Left renal cortex interstitium (tissue), 4 donors: ENCODE results near the gene MEFV. TPM values are rescaled to one million over a fixed set of nuclear protein-coding genes. Genes with fewer than 3 reads are reported as not detected.

Experiments used
- DNase-seq, 4 donors: peaks; one replicate each; pipeline ENCODE4 v3.0.0-alpha.2; 2013; ENCODE audit warnings: low read depth in 4 of 4, low spot score in 2 of 4, missing footprints in 1 of 4
- polyA plus RNA-seq, 4 donors: library from polyadenylated mRNA; unstranded; fragments of 120-200 nt; gene quantifications; one replicate each; pipeline ENCODE4 v1.2.1, GENCODE V29; 2013; ENCODE audit not compliant: insufficient read length in 4 of 4

MEFV gene, protein sequence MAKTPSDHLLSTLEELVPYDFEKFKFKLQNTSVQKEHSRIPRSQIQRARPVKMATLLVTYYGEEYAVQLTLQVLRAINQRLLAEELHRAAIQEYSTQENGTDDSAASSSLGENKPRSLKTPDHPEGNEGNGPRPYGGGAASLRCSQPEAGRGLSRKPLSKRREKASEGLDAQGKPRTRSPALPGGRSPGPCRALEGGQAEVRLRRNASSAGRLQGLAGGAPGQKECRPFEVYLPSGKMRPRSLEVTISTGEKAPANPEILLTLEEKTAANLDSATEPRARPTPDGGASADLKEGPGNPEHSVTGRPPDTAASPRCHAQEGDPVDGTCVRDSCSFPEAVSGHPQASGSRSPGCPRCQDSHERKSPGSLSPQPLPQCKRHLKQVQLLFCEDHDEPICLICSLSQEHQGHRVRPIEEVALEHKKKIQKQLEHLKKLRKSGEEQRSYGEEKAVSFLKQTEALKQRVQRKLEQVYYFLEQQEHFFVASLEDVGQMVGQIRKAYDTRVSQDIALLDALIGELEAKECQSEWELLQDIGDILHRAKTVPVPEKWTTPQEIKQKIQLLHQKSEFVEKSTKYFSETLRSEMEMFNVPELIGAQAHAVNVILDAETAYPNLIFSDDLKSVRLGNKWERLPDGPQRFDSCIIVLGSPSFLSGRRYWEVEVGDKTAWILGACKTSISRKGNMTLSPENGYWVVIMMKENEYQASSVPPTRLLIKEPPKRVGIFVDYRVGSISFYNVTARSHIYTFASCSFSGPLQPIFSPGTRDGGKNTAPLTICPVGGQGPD
- under 1 TPM; 0.16 to 0.51 (median 0.29) TPM for polyA plus RNA-seq

DNA sequence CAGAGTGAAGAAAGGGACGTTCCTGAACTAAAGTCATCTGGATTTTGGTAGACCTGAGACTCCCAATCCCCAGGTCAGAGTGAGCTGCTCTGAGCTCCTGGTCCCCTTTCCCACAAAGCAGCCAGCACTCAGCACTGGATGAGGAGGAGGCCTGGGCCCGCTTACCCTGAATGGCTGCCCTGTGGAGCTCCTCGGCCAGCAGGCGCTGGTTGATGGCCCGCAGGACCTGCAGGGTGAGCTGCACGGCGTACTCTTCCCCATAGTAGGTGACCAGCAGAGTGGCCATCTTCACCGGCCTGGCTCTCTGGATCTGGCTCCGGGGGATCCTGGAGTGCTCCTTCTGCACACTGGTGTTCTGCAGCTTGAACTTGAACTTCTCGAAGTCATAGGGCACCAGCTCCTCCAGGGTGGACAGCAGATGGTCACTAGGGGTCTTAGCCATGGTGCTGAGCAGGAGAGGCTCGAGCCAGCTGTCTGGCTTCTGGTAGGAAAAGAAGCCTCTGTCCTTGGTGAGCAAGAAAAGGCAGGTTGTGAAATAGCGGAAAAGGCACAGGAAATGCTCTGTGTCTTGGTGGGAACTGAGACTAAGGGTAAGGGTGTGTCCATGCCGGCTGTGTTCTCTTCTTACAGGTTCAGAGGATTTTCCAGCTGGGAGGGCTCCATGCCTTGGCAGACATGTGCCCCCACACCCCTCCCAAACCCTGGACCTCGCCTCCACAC, at the start of gene MEFV:
MEFV (minus strand) TSS at position 488 of the 720 bp plus-strand sequence; CDS start at position 442, 46 bp downstream.
- DNase-seq = no peak

DNA sequence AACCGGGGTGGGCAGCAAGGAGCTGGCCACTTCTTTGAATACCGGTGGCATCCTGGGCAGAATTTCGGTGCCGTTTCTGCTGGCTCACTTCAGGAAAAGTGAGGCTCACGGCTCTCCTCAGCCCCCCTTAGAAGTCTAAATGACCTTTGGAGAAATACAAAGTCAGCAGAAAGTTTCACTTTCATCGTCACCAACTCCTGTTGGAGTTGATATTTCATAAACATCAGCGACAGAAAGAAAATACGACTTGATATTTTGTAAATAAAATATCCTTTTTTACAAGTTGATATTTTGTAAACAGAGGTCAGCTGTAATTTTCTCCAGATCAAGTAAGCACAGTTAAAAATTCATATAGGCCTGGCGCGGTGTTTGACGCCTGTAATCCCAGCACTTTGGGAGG, 49.6 kb upstream of the MEFV start:
- DNase-seq = no peak

DNA sequence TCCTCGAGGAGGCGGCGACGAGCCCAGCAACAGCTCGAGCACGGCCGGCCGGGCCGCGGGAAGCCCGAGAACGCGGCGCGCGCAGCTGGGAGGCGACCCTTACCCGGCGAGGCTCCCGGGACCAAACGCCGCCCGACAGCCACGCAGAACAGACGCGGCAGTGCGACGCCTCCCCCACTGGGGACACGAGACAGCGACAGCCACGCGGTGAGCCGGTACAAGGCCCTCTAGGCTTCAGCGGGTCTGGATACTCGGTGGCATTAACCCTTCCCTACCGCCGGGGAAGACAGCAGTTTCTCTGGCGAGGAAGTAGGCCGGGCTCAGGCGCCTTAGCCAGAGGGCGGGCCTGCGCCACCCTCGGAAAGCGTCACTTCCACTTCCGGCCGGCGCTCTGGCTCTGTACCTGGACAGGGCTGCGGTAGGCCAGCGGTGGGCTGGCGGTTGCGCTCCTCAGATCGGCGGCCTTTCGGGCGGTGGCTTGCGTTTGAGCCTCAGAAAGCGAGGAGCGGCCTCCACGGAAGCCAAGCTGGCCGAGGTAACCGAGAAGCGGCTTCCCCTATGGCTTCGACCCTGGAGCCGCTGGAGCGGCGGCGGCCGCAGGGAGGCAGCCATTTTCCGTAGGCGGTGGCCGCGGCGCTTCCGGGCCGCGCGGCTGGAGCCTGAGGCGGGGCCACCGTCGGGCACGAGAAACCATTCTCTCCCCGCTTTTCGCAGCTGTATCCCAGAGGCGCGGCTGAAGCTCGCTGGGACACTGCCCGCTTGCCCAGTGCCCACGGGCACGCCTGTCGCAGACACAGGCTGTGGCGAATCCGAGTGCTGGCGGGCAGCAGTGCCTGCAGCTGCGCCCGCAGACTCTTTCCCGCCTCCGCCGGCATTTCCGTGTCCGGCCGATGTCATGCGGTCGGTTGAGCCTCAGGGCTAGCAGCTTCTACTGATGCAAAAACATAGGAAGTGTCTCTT, 49.0 kb upstream of the MEFV start, which contains the start of the genes TIGD7 and ZNF75A:
TIGD7 (minus strand) TSS at position 322 of the 960 bp plus-strand sequence. CDS start 4,816 bp downstream, outside the sequence.
ZNF75A (plus strand) TSS at position 389 of the 960 bp plus-strand sequence. CDS start 2,932 bp downstream, outside the sequence.
- DNase-seq = peak; percentile 79 to 87 (median 82)

DNA sequence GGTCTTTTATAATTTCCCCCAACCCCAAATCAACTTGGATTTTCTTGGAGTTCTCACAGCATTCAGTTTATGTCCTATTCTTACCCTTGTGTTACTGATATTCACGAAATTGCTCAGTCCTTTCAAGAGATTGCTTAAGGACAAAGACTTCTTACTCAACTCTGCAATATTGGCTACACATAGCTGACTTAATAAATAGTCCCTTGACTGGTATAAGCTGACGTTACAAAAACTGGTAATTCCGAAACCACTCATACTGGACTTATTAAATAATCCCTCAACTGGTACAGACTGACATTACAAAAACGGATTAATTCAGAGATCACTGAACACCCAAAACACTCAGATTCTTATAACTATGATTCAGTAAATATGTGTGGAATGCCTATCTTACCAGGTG, 47.9 kb upstream of the MEFV start:
- DNase-seq = no peak

DNA sequence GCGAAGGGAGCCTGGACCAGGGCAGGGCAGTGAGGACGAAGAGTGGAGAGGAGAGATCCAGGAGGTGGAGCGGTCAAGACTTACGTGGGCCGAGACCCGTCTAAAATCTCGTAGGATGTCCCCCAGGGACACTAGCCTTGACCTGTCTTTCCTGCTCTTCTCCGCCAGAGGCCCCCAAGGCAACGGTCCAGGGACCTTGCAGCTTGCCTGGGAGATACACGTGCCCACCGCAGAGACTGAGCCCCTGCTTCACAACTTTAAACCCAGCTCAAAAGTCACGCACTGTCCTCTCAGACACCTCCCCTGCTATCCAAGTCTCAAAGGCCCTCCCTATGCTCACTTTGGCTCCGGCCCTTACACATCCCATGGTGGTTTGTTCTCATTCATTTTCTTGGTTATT, 39.4 kb upstream of the MEFV start:
- DNase-seq = no peak

DNA sequence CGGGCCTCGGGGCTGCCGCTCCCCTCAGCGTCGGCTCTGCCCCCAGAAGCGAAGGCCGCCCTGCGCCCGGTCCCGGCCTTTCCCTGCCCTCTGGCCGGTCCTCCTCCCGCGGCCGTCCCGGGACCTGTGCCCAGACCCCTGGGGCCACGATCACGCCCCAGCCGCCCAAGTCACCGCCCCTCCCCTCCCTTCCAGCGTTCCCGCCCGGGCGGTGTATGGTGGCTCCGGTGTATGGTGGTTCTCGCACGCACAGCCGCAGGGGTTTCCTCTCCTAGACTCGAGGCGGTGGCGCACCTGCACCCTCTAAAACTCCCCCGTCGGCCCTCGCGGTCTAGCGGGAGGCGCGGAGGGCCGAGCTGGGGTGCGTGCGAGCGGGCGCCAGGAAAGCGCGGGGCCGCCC, 38.8 kb upstream of the MEFV start:
- DNase-seq = no peak

DNA sequence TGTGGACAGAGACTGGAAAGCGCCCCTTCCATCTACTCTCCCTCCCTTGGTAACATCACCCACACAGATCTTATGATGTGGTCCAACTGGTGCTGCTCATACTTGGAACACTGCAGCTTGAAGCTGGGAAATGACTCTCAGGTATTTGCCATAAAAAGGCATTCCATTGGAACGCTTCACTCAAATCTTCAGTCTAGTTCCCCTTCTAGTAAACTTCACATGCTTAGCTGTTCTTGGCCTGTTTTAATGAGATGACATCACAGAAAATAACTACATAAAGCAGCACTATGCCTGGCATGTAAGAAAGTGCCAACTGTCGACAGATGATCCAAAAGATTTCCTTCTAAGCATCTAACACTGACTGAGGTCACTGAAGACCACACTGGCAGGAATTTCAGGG, 36.2 kb upstream of the MEFV start:
- no peak for DNase-seq

DNA sequence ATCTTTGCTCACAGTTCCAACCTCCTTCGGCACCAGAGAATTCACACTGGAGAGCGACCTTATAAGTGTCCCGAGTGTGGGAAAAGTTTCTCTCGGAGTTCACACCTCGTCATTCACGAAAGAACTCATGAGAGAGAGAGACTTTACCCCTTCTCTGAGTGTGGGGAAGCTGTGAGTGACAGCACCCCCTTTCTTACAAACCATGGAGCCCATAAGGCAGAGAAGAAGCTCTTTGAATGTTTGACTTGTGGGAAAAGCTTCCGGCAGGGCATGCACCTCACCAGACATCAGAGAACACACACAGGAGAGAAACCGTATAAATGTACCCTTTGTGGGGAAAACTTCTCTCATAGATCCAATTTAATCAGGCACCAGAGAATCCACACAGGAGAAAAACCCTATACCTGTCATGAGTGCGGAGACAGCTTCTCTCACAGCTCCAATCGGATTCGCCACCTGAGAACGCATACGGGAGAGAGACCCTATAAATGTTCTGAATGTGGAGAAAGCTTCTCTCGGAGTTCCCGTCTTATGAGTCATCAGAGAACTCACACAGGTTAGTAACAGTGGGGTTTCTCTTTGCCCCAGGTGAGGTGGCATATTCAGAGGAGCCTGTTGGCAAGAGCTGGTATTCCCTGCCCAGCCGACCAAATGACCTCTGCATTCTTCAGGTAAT, 33.7 kb upstream of the MEFV start:
- DNase-seq = no peak

DNA sequence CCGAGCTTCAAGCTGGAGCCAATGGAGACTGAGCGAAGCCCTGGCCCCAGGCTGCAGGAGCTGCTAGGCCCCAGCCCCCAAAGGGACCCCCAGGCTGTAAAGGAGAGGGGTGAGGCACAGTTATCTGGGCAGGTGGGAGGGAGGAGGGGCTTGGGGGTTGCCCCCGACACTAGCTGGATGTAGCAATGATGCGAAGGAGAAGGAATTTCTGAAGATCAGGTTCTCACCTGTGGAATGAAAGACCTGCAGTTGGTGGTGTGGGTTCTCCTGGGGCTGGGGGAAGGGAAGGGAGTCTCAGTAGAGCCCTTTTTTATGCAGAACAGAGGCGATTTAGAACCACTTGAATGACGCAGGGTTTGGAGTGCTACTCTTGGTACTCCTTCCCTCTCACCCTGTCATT, 28.7 kb upstream of the MEFV start:
- DNase-seq = no peak

DNA sequence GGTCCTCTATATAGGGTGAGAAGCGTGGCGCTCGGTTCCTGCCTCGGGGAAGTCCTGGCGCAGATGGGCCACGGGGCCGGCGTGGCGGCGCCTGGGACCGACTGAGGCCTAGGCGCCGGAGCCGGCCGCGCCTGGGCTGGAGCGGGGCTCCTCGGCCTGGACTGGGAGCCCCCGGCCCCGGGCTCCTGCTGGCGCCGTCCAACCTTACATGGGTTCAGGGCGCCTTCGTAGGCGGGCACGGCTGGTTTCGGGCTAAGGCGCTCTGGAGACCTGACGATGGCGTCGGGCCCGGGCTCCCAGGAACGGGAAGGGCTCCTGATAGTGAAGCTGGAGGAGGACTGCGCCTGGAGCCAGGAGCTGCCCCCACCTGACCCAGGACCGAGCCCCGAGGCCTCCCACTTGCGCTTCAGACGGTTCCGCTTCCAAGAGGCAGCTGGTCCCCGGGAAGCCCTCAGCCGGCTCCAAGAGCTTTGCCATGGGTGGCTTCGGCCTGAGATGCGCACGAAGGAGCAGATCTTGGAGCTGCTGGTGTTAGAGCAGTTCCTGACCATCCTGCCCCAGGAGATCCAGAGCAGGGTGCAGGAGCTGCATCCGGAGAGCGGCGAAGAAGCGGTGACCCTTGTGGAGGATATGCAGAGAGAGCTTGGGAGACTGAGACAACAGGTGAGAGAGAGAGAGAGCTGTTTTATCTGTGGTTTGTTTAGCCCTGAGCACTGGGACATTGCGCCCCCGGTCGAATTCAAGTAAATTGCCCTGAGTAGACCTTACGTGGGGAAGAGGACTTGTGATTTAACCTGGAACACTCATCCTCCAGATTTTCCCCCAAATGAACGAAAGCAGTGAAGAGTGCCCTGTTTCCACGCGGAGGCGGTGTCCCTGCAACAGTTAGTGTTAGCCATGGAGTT, 27.4 kb upstream of the MEFV start:
- no peak for DNase-seq

DNA sequence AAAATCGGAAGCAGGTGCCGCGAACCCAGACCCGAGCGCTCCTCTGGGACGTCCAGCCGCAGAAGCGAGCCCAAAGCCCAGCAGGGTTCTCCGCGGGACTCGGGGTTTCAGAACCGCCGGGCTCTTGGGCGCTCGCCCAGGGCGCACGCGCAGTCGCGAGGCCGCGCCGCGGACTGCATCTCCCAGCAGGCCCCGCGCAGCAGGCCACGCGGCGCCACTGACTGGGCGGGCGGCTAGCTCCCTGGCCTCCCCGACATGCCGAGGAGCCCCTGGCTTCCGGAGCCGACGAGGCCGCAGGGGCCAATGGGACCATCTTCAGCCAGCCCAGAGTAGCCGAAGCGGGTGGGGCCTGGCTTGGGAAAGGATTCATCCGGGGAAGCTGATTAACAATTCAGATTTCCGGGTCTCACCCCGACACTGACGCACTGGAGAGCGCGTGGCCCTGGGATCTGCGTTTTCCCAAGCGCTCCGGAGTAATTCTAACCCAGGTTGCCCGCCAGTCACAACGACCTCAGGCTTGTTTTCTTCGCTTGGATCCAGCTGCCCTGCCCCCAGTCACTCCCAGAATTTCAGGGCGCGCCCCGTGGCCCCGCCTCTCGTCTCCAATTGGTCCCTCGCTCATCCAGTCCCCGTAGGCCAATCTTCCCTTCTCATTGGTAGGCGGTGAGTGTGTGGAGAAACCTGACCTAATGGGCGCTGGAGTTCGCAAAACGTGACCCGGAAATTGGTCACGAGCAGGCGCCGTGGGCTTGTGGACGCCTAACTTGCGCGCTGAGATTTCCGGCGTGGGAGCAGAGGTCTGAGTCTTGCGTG, 26.5 kb upstream of the MEFV start, which contains the start of gene ZNF263:
ZNF263 (plus strand) TSS at position 762 of the 813 bp plus-strand sequence. CDS start 328 bp downstream, outside the sequence.
- DNase-seq = peak; percentile 92 to 96 (median 95)

DNA sequence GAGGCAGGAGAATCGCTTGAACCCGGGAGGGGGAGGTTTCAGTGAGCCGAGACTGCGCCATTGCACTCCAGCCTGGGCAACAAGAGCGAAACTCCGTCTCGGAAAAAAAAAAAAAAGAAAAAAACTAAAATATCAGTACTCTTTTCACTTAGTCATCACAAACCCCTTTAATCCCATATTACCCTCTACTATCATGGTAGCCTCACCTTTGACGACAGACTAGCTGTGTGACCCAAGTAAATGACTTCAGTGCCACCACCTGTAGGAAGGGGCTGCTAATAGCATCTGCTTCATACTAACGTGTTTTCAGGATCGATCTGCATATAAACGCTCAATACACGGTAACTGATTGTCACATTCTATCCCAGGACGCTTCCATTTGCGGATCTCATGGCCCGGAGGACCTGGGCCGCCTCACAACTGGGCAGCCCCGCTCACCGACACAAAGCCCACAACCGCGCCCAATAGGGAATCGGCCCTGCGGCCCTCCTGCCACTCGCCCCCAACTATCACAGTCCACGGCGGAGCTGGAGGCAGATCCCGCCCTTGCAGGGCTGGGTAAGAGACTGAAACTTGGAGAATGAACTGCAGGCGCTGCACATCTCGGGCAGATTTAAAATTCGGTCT, 25.8 kb upstream of the MEFV start:
- DNase-seq = peak in 1 of 4 donors; percentile 84

DNA sequence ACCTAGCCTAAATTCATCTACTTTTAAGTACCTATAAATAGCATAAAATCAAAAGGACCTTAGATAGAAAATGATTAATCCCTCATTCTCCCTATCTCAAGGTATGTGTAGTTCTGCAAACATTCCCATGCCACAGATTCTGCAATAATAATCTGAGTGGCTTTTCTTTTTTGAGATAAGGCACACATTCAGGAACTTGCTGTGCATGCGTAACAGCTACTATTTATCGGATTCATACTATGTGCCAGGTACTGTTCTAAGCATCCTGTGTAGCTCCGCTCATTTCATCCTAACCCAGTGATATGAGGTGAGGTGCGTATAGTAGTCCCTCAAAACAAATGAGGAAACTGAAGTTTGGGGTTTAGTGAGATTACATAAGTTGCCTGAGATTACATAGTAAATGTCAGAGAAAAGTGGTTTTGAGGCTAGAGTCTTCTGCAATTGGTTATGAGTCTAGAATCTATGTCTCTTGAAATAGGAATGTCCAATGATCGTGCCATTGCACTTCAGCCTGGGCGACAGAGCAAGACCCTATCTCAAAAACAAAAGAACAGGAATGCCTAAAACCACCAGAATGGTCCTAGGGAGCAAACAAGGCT, 24.9 kb upstream of the MEFV start:
- no peak for DNase-seq

DNA sequence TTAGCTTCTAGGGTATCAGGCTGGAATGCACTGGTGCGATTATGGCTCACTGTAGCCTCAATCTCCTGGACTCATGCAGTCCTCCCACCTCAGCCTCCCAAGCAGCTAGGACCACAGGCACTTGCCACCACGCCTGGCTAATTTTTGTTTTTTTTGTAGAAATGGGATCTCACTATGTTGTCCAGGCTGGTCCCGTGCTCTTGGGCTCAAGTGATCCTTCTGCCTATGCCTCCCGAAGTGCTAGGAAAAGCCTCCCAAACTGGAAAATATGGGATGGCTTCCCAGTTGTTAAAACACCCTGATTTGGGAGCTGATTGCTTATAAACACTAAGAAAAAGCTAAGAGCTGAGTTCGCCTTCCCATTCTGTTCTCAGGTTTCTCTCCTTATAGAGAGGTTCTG, 20.2 kb upstream of the MEFV start:
- no peak for DNase-seq

DNA sequence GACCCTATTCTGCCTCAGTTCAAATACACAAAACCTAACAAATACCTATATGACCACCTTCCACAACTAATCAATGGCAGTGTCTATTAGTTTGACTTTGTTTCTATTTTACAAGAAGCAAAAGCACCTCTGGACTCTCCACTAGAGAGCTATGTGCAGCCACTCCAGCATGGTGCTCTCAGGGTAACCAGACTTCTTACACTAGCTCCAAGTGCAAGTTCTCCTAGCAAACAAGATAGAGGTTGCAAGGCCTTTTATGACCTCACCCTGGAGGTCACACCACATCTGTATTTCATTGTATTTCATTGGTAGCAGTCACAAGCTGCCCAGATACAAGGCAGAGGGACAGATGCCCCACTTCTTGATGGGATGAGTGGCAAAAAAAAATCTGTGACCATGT, 18.5 kb upstream of the MEFV start:
- no peak for DNase-seq

DNA sequence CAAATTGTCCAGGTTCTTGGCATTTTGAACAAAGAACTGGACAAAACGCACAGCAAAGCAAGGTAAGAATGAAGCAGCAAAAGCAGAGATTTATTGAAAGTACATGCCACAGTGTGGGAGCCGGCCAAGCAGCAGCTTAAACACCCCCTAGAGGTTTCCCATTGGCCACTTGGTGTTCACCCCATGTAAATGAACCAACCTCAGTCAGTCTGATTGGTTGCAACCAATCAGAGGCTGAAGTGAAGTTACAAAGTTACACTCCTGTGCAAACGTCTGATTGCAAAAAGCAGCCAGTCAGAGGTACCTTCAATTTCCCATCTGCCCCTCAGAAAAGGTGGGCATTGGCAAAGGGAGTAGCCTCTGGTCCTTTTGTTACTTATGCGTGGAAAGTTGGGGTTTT, 18.1 kb upstream of the MEFV start:
- no peak for DNase-seq
